Keratinocyte (primary cell): ENCODE results near the gene CWH43. TPM values are rescaled to one million over a fixed set of nuclear protein-coding genes. Genes with fewer than 3 reads are reported as not detected.
"Not testable (repeated sequence)": the region's sequence is repeated elsewhere in the genome, so short reads cannot be mapped to it uniquely, and the experiment has no call there.

Experiments used
- DNase-seq: peaks from one replicate; pipeline ENCODE4 v3.0.0-alpha.2; 2011; ENCODE audit warnings: low read depth, missing footprints, low spot score
- FAIRE-seq: peaks from 2 replicates; lab custom pipeline; 2011; peaks lifted over from hg19 to GRCh38; lab: Jason Lieb, UNC
- H2AFZ ChIP-seq: 2 replicates; pipeline ENCODE4 v1.6.0; 2012; ENCODE audit warnings: low read length, control low read depth, inconsistent platforms; ENCODE audit not compliant: control insufficient read depth
- H3K27ac ChIP-seq: 2 replicates; pipeline ENCODE4 v1.5.1; 2011; ENCODE audit warnings: low read length; ENCODE audit not compliant: control insufficient read depth, insufficient read depth
- H3K27me3 ChIP-seq: 3 replicates; pipeline ENCODE4 v1.6.0; 2011; ENCODE audit warnings: low read length; ENCODE audit not compliant: control insufficient read depth, insufficient read depth; ENCODE audit errors: extremely low read depth
- H3K36me3 ChIP-seq, 2 experiments: 2 replicates in 1 of 2; 3 replicates in 1 of 2; pipeline ENCODE4 v1.5.1; 2011; ENCODE audit warnings: low read length in 2 of 2, mild to moderate bottlenecking in 1 of 2; ENCODE audit not compliant: control insufficient read depth in 2 of 2, insufficient read depth in 2 of 2; ENCODE audit errors: extremely low read depth in 1 of 2
- H3K4me1 ChIP-seq: 3 replicates; pipeline ENCODE4 v1.5.1; 2011; ENCODE audit warnings: low read length; ENCODE audit not compliant: control insufficient read depth, insufficient read depth; ENCODE audit errors: extremely low read depth
- H3K4me2 ChIP-seq: 3 replicates; pipeline ENCODE4 v1.6.0; 2011; ENCODE audit warnings: low read depth, low read length; ENCODE audit not compliant: control insufficient read depth, insufficient read depth; ENCODE audit errors: extremely low read depth
- H3K4me3 ChIP-seq, 3 experiments: fragments of 200-600 bp in 1 of 3; sonication (generic) in 1 of 3; 2 replicates in 2 of 3; 3 replicates in 1 of 3; pipeline ENCODE4 v1.5.1; 2011 to 2016; ENCODE audit warnings: low read length in 3 of 3, mild to moderate bottlenecking in 3 of 3, control low read depth in 2 of 3, inconsistent platforms in 1 of 3, low read depth in 1 of 3, mixed read lengths in 1 of 3, mixed run types in 1 of 3, moderate library complexity in 1 of 3; ENCODE audit not compliant: control insufficient read depth in 2 of 3, insufficient read depth in 2 of 3; ENCODE audit errors: extremely low read depth in 1 of 3
- H3K79me2 ChIP-seq: 2 replicates; pipeline ENCODE4 v1.6.0; 2012; ENCODE audit warnings: low read length; ENCODE audit not compliant: control insufficient read depth, insufficient read depth
- H3K9ac ChIP-seq: 3 replicates; pipeline ENCODE4 v1.6.0; 2011; ENCODE audit warnings: low read length; ENCODE audit not compliant: control insufficient read depth, insufficient read depth; ENCODE audit errors: extremely low read depth
- H3K9me1 ChIP-seq: 3 replicates; pipeline ENCODE4 v1.6.0; 2011; ENCODE audit warnings: low read length; ENCODE audit not compliant: control insufficient read depth, insufficient read depth; ENCODE audit errors: extremely low read depth
- H3K9me3 ChIP-seq: 2 replicates; pipeline ENCODE4 v1.5.1; 2012; ENCODE audit warnings: low read depth, low read length; ENCODE audit not compliant: control insufficient read depth
- H4K20me1 ChIP-seq: 3 replicates; pipeline ENCODE4 v1.6.0; 2011; ENCODE audit warnings: low read length; ENCODE audit not compliant: control insufficient read depth, insufficient read depth; ENCODE audit errors: extremely low read depth
- dilution Hi-C: fragments of 300-500 bp; cut with MboI; formaldehyde crosslinking; loops from one replicate; pipeline ENCODE4 v1.7.0; 2020; ENCODE audit warnings: low sequenced_read_pairs; ENCODE audit not compliant: extremely low pct_ligation_motif_present
- polyA plus RNA-seq, 5 experiments: library from polyadenylated mRNA; depleted of rRNA in 3 of 5; stranded (reverse) in 3 of 5; stranded (forward) in 1 of 5; unstranded in 1 of 5; fragments of >200 nt; gene quantifications; 1 replicate in 1 of 5; 2 replicates in 3 of 5; 3 replicates in 1 of 5; pipeline versions ENCODE4 v1.2.1 to v1.2.3, GENCODE V29; 2011 to 2012; ENCODE audit warnings: missing spikeins in 2 of 5, low read depth in 1 of 5, low replicate concordance in 1 of 5

Gene CWH43
- polyA plus RNA-seq, 1 donor (not counting 4 experiments of a cell fraction or from before 2014, with no cell fraction given) = 10.9 TPM

DNA sequence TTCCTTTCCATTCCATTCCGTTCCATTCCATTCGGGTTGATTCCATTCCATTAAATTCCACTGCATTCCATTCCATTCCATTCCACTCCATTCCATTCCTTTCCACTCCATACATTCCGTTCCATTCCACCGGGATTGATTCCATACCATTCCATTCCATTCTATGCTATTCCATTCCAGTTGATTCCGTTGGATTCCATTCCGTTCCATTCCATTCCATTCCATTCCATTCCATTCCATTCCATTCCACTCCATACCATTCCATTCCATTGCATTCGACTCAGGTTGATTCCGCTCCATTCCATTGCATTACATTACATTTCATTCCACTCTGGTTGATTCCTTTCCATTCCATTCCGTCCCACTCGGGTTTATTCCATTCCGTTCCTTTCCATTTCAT is 110.1 kb downstream of the CWH43 start:
- DNase-seq, H3K4me1 ChIP-seq, H3K27me3 ChIP-seq, H3K27ac ChIP-seq, H4K20me1 ChIP-seq, dilution Hi-C loops, H3K4me3 ChIP-seq, H3K79me2 ChIP-seq, FAIRE-seq, H3K36me3 ChIP-seq, H3K9me1 ChIP-seq, H3K9ac ChIP-seq, H2AFZ ChIP-seq, H3K4me2 ChIP-seq: not testable (repeated sequence)
- H3K9me3 ChIP-seq = peaks cover 48% of the 10 kb centered on the region

- peaks cover 44% of the 10 kb centered on the region for H3K9me3 ChIP-seq
- H3K4me3 ChIP-seq, H3K9me1 ChIP-seq, H3K9ac ChIP-seq, H3K4me1 ChIP-seq, H3K27ac ChIP-seq, FAIRE-seq, DNase-seq, H3K79me2 ChIP-seq, H2AFZ ChIP-seq, H4K20me1 ChIP-seq, H3K4me2 ChIP-seq, H3K27me3 ChIP-seq, dilution Hi-C loops, H3K36me3 ChIP-seq: not testable (repeated sequence)
These were observed 110.6 kb downstream of the CWH43 start for GRCh38 chr4:49096627-49097026.

DNA sequence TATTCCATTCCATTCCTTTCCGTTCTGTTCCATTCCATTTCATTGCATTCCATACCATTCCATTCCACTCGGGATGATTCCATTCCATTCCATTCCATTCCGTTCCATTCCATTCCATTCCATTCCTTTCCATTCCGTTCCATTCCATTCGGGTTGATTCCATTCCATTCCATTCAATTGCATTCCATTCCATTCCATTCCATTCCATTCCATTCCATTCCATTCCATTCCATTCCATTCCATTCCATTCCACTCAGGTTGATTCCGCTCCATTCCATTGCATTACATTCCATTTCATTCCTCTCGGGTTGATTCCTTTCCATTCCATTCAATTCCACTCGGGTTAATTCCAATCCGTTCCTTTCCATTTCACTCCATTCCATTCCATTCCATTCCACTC is 111.0 kb downstream of the CWH43 start:
- H3K36me3 ChIP-seq, H3K9ac ChIP-seq, H3K27ac ChIP-seq, H3K79me2 ChIP-seq, H3K27me3 ChIP-seq, dilution Hi-C loops, H4K20me1 ChIP-seq, FAIRE-seq, H3K4me3 ChIP-seq, DNase-seq, H3K4me1 ChIP-seq, H2AFZ ChIP-seq, H3K4me2 ChIP-seq, H3K9me1 ChIP-seq: not testable (repeated sequence)
- peaks cover 42% of the 10 kb centered on the region for H3K9me3 ChIP-seq

GRCh38 chr4:49097505-49097904 is 111.4 kb downstream of the CWH43 start:
- H3K9me3 ChIP-seq = peaks cover 42% of the 10 kb centered on the region
- H3K27ac ChIP-seq, H3K36me3 ChIP-seq, dilution Hi-C loops, H4K20me1 ChIP-seq, H3K9ac ChIP-seq, H3K4me3 ChIP-seq, H3K79me2 ChIP-seq, H3K27me3 ChIP-seq, H2AFZ ChIP-seq, FAIRE-seq, DNase-seq, H3K4me1 ChIP-seq, H3K4me2 ChIP-seq, H3K9me1 ChIP-seq: not testable (repeated sequence)

DNA sequence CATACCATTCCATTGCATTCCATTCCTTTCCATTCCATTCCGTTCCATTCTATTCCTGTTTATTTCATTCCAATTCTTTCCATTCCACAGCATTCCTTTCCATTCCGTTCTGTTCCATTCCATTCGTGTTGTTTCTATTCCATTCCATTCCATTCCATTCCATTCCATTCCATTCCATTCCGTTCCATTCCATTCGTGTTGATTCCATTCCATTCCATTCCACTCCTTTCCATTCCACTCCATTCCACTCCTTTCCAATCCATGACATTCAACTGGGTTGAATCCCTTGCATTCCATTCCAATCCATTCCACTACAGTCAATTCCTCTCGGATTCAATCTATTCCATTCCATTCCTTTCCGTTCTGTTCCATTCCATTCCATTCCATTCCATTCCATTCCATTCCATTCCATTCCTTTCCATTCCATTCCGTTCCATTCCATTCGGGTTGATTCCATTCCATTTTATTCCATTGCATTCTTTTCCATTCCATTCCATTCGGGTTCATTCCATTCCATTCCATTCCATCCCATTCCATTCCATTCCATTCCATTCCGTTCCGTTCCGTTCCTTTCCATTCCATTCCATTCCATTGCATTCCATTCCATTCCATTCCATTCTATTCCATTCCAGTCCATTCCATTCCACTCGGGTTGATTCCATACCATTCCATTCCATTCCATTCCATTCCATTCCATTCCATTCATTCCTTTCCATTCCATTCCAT is 112.1 kb downstream of the CWH43 start:
- not testable (repeated sequence) for H4K20me1 ChIP-seq, FAIRE-seq
- H3K9me3 ChIP-seq = peaks cover 43% of the 10 kb centered on the region

More for the DNA sequence above, 112.1 kb downstream of the CWH43 start:
- H3K27me3 ChIP-seq, dilution Hi-C loops, H3K9me1 ChIP-seq, H3K36me3 ChIP-seq, H3K4me1 ChIP-seq, H3K4me3 ChIP-seq, H3K4me2 ChIP-seq, H3K79me2 ChIP-seq, H3K27ac ChIP-seq, H3K9ac ChIP-seq, DNase-seq, H2AFZ ChIP-seq: not testable (repeated sequence)
